Karpas-422 (cell line): Measurements from ENCODE around the gene SLC12A8. TPM values are rescaled to one million over a fixed set of nuclear protein-coding genes. Genes with fewer than 3 reads are reported as not detected.

ENCODE experiments used
- DNase-seq: peaks from one replicate; pipeline ENCODE4 v3.0.0-alpha.2; 2015
- H2AFZ ChIP-seq: fragments of 200-600 bp; sonication (generic); 2 replicates; pipeline ENCODE4 v1.6.1; 2014; ENCODE audit warnings: antibody characterized with exemption, low read length, mixed read lengths
- H3K27ac ChIP-seq: fragments of 200-600 bp; sonication (generic); 2 replicates; pipeline ENCODE4 v1.5.1; 2014; ENCODE audit warnings: mild to moderate bottlenecking, low read length, moderate library complexity
- H3K27me3 ChIP-seq: fragments of 200-600 bp; sonication (generic); 2 replicates; pipeline ENCODE4 v1.6.1; 2014; ENCODE audit warnings: low read length, mixed read lengths
- H3K36me3 ChIP-seq: fragments of 200-600 bp; sonication (generic); 2 replicates; pipeline ENCODE4 v1.6.1; 2014; ENCODE audit warnings: low read length, mixed read lengths; ENCODE audit not compliant: insufficient read depth
- H3K4me1 ChIP-seq: fragments of 200-600 bp; sonication (generic); 2 replicates; pipeline ENCODE4 v1.6.1; 2014; ENCODE audit warnings: mild to moderate bottlenecking, low read length, mixed read lengths
- H3K4me2 ChIP-seq: fragments of 200-600 bp; sonication (generic); 2 replicates; pipeline ENCODE4 v1.6.1; 2014; ENCODE audit warnings: low read length, low read depth, mild to moderate bottlenecking; ENCODE audit not compliant: poor library complexity, severe bottlenecking
- H3K4me3 ChIP-seq: fragments of 200-600 bp; sonication (generic); 2 replicates; pipeline ENCODE4 v1.5.1; 2014; ENCODE audit warnings: mild to moderate bottlenecking, antibody characterized with exemption, low read length, mixed read lengths
- H3K79me2 ChIP-seq: fragments of 200-600 bp; sonication (generic); 2 replicates; pipeline ENCODE4 v1.6.1; 2014; ENCODE audit warnings: mild to moderate bottlenecking, low read length, mixed read lengths
- H3K9ac ChIP-seq: fragments of 200-600 bp; sonication (generic); 2 replicates; pipeline ENCODE4 v1.6.0; 2014; ENCODE audit warnings: low read length
- H3K9me2 ChIP-seq: fragments of 200-600 bp; sonication (generic), shearing (Covaris generic); replicated peaks from 2 replicates; pipeline ENCODE4 v1.6.0; 2014; ENCODE audit warnings: mild to moderate bottlenecking, low read length, moderate library complexity; ENCODE audit not compliant: insufficient read depth
- H3K9me3 ChIP-seq: fragments of 300-700, 200-600 bp; sonication (generic); 2 replicates; pipeline ENCODE4 v1.6.1; 2014; ENCODE audit warnings: low read length, mixed read lengths
- H4K20me1 ChIP-seq: fragments of 200-600 bp; sonication (generic); 2 replicates; pipeline ENCODE4 v1.6.1; 2014; ENCODE audit warnings: mild to moderate bottlenecking, antibody characterized with exemption, low read length, low read depth; ENCODE audit not compliant: insufficient read depth
- total RNA-seq: library from RNA; depleted of rRNA; stranded (reverse); fragments of >200 nt; shearing (Covaris generic); gene quantifications from 2 replicates; pipeline ENCODE4 v1.2.3, GENCODE V29; 2014; ENCODE audit warnings: low replicate concordance

The SLC12A8 gene
- total RNA-seq, 1 experiment from 2014 or later, result 156 TPM

GRCh38 chr3:125189378-125190165 lies 23.0 kb downstream of the SLC12A8 start:
- no peaks in the 10 kb centered on the region for H3K9me3 ChIP-seq
- H3K9me2 ChIP-seq, result no peaks in the 10 kb centered on the region
- no peak overlapping the region for H3K9ac ChIP-seq
- no peaks in the 10 kb centered on the region for H4K20me1 ChIP-seq
- no peak overlapping the region for H3K4me3 ChIP-seq
- no peak overlapping the region for H3K27ac ChIP-seq
- H3K27me3 ChIP-seq, result no peaks in the 10 kb centered on the region
- no peak overlapping the region for H3K4me2 ChIP-seq
- H3K79me2 ChIP-seq, result no peaks in the 10 kb centered on the region
- no peak overlapping the region for H2AFZ ChIP-seq
- H3K36me3 ChIP-seq, result no peaks in the 10 kb centered on the region
- DNase-seq, result no peak
- peaks cover 29% of the 10 kb centered on the region for H3K4me1 ChIP-seq

DNA sequence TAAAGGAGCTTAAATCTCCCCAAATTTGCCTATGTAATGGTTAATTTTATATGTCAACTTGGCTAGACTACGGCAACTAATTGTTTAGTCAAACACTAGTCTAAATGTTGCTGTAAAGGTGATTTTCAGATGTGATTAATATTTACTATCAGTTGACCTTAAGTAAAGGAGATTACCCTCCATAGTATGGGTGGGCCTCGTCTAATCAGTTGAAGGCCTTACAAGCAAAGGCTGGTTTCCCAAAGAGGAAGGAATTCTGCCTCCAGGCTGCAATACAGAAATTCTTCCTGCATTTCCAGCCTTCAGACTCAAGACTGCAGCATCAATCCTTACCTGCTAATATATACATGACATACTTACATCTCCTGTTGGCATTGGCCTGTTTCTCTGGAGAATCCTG lies 23.6 kb downstream of the SLC12A8 start:
- Histone ChIP-seq H3K4me1 (peaks cover 29% of the 10 kb centered on the region), H3K9ac (no peak overlapping the region), H3K9me2 (no peaks in the 10 kb centered on the region), H3K36me3 (no peaks in the 10 kb centered on the region), H3K4me2 (no peak overlapping the region), H3K9me3 (no peaks in the 10 kb centered on the region), H3K4me3 (no peak overlapping the region), H3K79me2 (no peaks in the 10 kb centered on the region), H3K27ac (no peak overlapping the region), H3K27me3 (no peaks in the 10 kb centered on the region), H4K20me1 (no peaks in the 10 kb centered on the region), H2AFZ (no peak overlapping the region)
- DNase-seq, result no peak

DNA sequence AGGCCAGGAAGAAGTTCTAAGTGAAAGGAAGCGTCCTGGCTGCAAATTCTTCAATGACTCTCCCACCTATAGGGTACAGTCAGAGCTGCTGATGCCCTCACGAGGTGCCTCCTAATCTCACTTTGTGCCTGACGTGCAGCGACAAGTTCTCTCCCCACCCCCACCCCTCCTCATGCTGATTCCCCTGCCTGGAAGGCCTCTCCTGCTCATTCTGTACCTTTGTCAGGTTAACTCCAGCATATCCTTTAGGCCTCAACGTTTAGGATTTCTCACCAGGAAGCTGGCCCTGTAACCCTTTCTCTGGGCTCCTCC lies 25.0 kb downstream of the SLC12A8 start:
- no peak overlapping the region for H3K4me2 ChIP-seq
- no peak overlapping the region for H3K4me3 ChIP-seq
- no peaks in the 10 kb centered on the region for H3K79me2 ChIP-seq
- no peaks in the 10 kb centered on the region for H3K27me3 ChIP-seq
- H3K36me3 ChIP-seq, result no peaks in the 10 kb centered on the region
- H4K20me1 ChIP-seq, result no peaks in the 10 kb centered on the region
- no peak overlapping the region for H3K27ac ChIP-seq
- DNase-seq, result no peak
- no peaks in the 10 kb centered on the region for H3K9me3 ChIP-seq
- H2AFZ ChIP-seq, result no peak overlapping the region
- no peaks in the 10 kb centered on the region for H3K9me2 ChIP-seq
- peaks cover 26% of the 10 kb centered on the region for H3K4me1 ChIP-seq
- no peak overlapping the region for H3K9ac ChIP-seq

GRCh38 chr3:125186800-125187598 lies 25.5 kb downstream of the SLC12A8 start:
- DNase-seq, result no peak
- Histone ChIP-seq H2AFZ (no peak overlapping the region; the same call in 1 of the 2 replicates), H3K9me3 (no peaks in the 10 kb centered on the region), H3K36me3 (no peaks in the 10 kb centered on the region), H3K27me3 (no peaks in the 10 kb centered on the region), H3K9me2 (no peaks in the 10 kb centered on the region), H3K9ac (no peak overlapping the region), H3K4me1 (peaks cover 21% of the 10 kb centered on the region), H3K4me3 (no peak overlapping the region), H3K4me2 (no peak overlapping the region), H3K27ac (no peak overlapping the region), H4K20me1 (no peaks in the 10 kb centered on the region), H3K79me2 (no peaks in the 10 kb centered on the region)

GRCh38 chr3:125186261-125186787 lies 26.2 kb downstream of the SLC12A8 start:
- no peak overlapping the region for H3K9ac ChIP-seq
- H3K27me3 ChIP-seq, result no peaks in the 10 kb centered on the region
- no peaks in the 10 kb centered on the region for H4K20me1 ChIP-seq
- H3K4me2 ChIP-seq, result peak overlapping the region; percentile 3
- peak overlapping the region; percentile 4; the same call in 1 of the 2 replicates for H2AFZ ChIP-seq
- no peak for DNase-seq
- no peaks in the 10 kb centered on the region for H3K9me3 ChIP-seq
- H3K36me3 ChIP-seq, result no peaks in the 10 kb centered on the region
- no peak overlapping the region for H3K4me3 ChIP-seq
- no peaks in the 10 kb centered on the region for H3K9me2 ChIP-seq
- no peak overlapping the region for H3K27ac ChIP-seq
- H3K4me1 ChIP-seq, result peaks cover 16% of the 10 kb centered on the region
- H3K79me2 ChIP-seq, result no peaks in the 10 kb centered on the region

GRCh38 chr3:125185805-125186204 lies 26.7 kb downstream of the SLC12A8 start:
- H2AFZ ChIP-seq, result no peak overlapping the region
- H3K36me3 ChIP-seq, result no peaks in the 10 kb centered on the region
- no peaks in the 10 kb centered on the region for H3K9me3 ChIP-seq
- no peaks in the 10 kb centered on the region for H3K27me3 ChIP-seq
- no peak overlapping the region for H3K4me3 ChIP-seq
- H3K27ac ChIP-seq, result no peak overlapping the region
- H4K20me1 ChIP-seq, result no peaks in the 10 kb centered on the region
- H3K9me2 ChIP-seq, result no peaks in the 10 kb centered on the region
- no peak for DNase-seq
- H3K9ac ChIP-seq, result no peak overlapping the region
- H3K4me2 ChIP-seq, result peak overlapping the region; percentile 3
- H3K79me2 ChIP-seq, result no peaks in the 10 kb centered on the region
- peaks cover 16% of the 10 kb centered on the region for H3K4me1 ChIP-seq

DNA sequence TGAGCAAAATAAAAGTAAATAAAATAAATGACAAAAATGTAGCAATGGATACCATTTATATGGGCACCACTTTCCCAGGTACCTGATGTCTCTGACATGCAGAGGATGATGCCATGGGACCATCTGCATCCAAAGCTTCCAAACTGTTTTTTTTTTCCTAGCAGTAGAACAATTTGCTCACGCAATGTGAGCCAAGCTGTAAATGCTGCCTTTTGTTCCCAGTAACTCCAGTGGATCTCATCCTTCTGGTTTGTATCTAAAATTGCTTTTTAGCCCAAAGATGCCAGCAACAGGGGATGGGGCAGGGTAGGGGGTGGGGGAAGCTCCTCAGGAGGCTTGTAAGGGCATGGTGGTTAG lies 32.7 kb downstream of the SLC12A8 start:
- Histone ChIP-seq H3K27me3 (no peaks in the 10 kb centered on the region), H2AFZ (peak overlapping the region; percentile 81), H3K4me1 (peaks cover 10% of the 10 kb centered on the region), H3K9me2 (no peaks in the 10 kb centered on the region), H3K79me2 (no peaks in the 10 kb centered on the region), H4K20me1 (no peaks in the 10 kb centered on the region), H3K4me3 (no peak overlapping the region), H3K27ac (no peak overlapping the region; the same call in 1 of the 2 replicates), H3K9me3 (no peaks in the 10 kb centered on the region), H3K4me2 (no peak overlapping the region), H3K36me3 (no peaks in the 10 kb centered on the region), H3K9ac (no peak overlapping the region)
- DNase-seq, result no peak

DNA sequence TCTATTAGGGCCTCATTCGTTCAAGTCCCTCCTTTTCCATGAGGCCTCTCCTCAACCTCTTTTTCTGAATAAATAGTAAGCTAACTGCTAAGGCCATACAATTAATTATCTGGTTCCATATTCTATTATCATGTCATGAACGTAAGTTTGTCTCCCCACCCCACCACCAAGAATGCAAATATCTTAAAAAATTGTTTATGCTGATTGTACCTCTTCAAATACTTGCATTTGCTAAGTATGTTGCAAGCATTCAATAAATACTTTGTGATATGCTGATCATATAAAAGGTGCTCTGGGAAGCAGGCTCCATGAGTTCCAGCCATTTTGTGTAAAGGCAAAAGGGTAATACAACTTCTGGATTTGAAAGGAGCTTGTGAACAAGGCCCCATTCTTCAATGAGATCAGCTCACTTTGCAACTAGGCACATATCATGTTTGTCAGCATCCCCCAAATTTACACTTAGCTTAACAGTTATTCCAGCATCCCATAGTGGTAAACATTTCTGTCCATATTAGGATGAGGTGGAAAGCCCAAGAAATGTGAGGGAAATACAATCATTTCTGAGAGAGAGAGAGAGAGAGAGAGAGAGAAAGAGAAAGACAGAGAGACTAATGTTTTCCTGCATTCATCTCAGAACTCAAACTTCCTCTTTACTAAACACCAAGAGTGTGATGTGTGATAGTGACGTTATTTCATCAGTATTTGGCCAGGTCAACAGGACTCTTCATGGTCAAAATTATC lies 33.2 kb downstream of the SLC12A8 start:
- no peaks in the 10 kb centered on the region for H3K9me3 ChIP-seq
- H4K20me1 ChIP-seq, result no peaks in the 10 kb centered on the region
- H3K4me1 ChIP-seq, result peaks cover 10% of the 10 kb centered on the region
- no peaks in the 10 kb centered on the region for H3K27me3 ChIP-seq
- no peak overlapping the region for H3K9ac ChIP-seq
- H3K4me3 ChIP-seq, result no peak overlapping the region
- no peak overlapping the region for H3K4me2 ChIP-seq
- H3K36me3 ChIP-seq, result no peaks in the 10 kb centered on the region
- H3K79me2 ChIP-seq, result no peaks in the 10 kb centered on the region
- peak overlapping the region; percentile 21; the same call in 1 of the 2 replicates for H3K27ac ChIP-seq
- no peaks in the 10 kb centered on the region for H3K9me2 ChIP-seq
- no peak for DNase-seq
- H2AFZ ChIP-seq, result peak overlapping the region; percentile 81
